PC-3 (cell line): ENCODE results near the gene HOXB7.

Source experiments
- EZH2 ChIP-seq: fragments of 300-600 bp; sonication (generic); IDR thresholded peaks from one replicate; pipeline ENCODE4 v1.6.1; 2017; ENCODE audit warnings: antibody characterized with exemption, mild to moderate bottlenecking, low read length; ENCODE audit not compliant: unreplicated experiment
- EZH2phosphoT487 ChIP-seq: fragments of 300-600 bp; sonication (generic); IDR thresholded peaks from 2 replicates; pipeline ENCODE4 v1.6.1; 2018; ENCODE audit warnings: mild to moderate bottlenecking, antibody characterized with exemption, low read length, borderline replicate concordance
- TF ChIP-seq, protein P1 (sequence below): fragments of 300-600 bp; sonication (generic); conservative IDR thresholded peaks from 2 replicates; pipeline ENCODE4 v1.5.1; 2017; ENCODE audit warnings: antibody characterized with exemption, low read depth, mild to moderate bottlenecking, low read length

DNA sequence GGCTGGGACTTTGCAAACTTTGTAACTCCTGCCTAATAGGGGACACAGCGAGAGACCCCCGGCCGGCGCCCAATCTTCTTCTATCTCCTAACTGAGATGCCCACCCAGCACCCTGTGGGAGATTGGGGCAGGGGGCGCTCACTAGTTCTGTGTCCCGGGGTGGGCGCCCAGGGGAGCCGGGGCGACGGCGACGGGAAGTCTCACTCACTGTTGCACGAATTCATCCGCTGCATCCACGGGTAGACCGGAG lies 13.4 kb downstream of the HOXB7 start:
- TF ChIP-seq EZH2 = no peak
- TF ChIP-seq, protein P1, sequence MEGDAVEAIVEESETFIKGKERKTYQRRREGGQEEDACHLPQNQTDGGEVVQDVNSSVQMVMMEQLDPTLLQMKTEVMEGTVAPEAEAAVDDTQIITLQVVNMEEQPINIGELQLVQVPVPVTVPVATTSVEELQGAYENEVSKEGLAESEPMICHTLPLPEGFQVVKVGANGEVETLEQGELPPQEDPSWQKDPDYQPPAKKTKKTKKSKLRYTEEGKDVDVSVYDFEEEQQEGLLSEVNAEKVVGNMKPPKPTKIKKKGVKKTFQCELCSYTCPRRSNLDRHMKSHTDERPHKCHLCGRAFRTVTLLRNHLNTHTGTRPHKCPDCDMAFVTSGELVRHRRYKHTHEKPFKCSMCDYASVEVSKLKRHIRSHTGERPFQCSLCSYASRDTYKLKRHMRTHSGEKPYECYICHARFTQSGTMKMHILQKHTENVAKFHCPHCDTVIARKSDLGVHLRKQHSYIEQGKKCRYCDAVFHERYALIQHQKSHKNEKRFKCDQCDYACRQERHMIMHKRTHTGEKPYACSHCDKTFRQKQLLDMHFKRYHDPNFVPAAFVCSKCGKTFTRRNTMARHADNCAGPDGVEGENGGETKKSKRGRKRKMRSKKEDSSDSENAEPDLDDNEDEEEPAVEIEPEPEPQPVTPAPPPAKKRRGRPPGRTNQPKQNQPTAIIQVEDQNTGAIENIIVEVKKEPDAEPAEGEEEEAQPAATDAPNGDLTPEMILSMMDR = no peak
- no peak for TF ChIP-seq EZH2phosphoT487
